HEK293T (cell line): ENCODE results near the gene PARVB.

Experiments used
- CTCF ChIA-PET: fragments of 350-600 bp; formaldehyde crosslinking; extraction: SDS; loops from one replicate; lab custom pipeline; 2021; ENCODE audit warnings: antibody characterized with exemption, inconsistent platforms; lab: Yijun Ruan, JAX
- POLR2A ChIA-PET: fragments of 350-600 bp; formaldehyde crosslinking; extraction: SDS; loops from one replicate; lab custom pipeline; 2020; ENCODE audit warnings: antibody characterized with exemption, inconsistent platforms; lab: Yijun Ruan, JAX
- DNase-seq: peaks from one replicate; pipeline ENCODE4 v3.0.0; 2012; ENCODE audit warnings: mixed read lengths; ENCODE audit errors: extremely low spot score
- ARNT ChIP-seq: fragments of 450-650 bp; IDR thresholded peaks from 2 replicates; pipeline ENCODE4 v1.6.1; 2017; ENCODE audit warnings: mild to moderate bottlenecking
- BHLHE40 ChIP-seq: fragments of 450-650 bp; IDR thresholded peaks from 2 replicates; pipeline ENCODE4 v1.6.1; 2016; ENCODE audit warnings: mild to moderate bottlenecking, moderate library complexity, borderline replicate concordance
- CTBP1 ChIP-seq: fragments of 450-650 bp; IDR thresholded peaks from 2 replicates; pipeline ENCODE4 v1.6.1; 2016; ENCODE audit warnings: borderline replicate concordance
- ELF4 ChIP-seq: fragments of 450-650 bp; IDR thresholded peaks from 2 replicates; pipeline ENCODE4 v1.6.1; 2017; ENCODE audit warnings: antibody characterized with exemption
- FOXA1 ChIP-seq: fragments of 450-650 bp; IDR thresholded peaks from 2 replicates; pipeline ENCODE4 v1.6.1; 2016; ENCODE audit warnings: mild to moderate bottlenecking
- FOXK2 ChIP-seq: fragments of 450-650 bp; IDR thresholded peaks from 2 replicates; pipeline ENCODE4 v1.6.1; 2016; ENCODE audit warnings: mild to moderate bottlenecking
- FOXM1 ChIP-seq: fragments of 450-650 bp; IDR thresholded peaks from 2 replicates; pipeline ENCODE4 v1.6.1; 2017; ENCODE audit warnings: mild to moderate bottlenecking, borderline replicate concordance
- HDGF ChIP-seq: fragments of 450-650 bp; IDR thresholded peaks from 2 replicates; pipeline ENCODE4 v1.6.1; 2017; ENCODE audit warnings: antibody characterized with exemption, borderline replicate concordance
- L3MBTL2 ChIP-seq: fragments of 450-650 bp; conservative IDR thresholded peaks from 2 replicates; pipeline ENCODE4 v1.6.1; 2016; ENCODE audit warnings: mild to moderate bottlenecking
- LEF1 ChIP-seq: fragments of 450-650 bp; IDR thresholded peaks from 2 replicates; pipeline ENCODE4 v1.6.1; 2017; ENCODE audit warnings: mild to moderate bottlenecking, borderline replicate concordance
- NFRKB ChIP-seq: fragments of 450-650 bp; IDR thresholded peaks from 2 replicates; pipeline ENCODE4 v1.6.1; 2016; ENCODE audit warnings: mild to moderate bottlenecking, moderate library complexity
- PKNOX1 ChIP-seq: fragments of 450-650 bp; IDR thresholded peaks from 2 replicates; pipeline ENCODE4 v1.6.1; 2016
- SP1 ChIP-seq: fragments of 450-650 bp; IDR thresholded peaks from 2 replicates; pipeline ENCODE4 v1.6.1; 2017
- SUZ12 ChIP-seq: fragments of 450-650 bp; IDR thresholded peaks from 2 replicates; pipeline ENCODE4 v1.6.1; 2016; ENCODE audit warnings: mild to moderate bottlenecking
- TARDBP ChIP-seq: fragments of 450-650 bp; IDR thresholded peaks from 2 replicates; pipeline ENCODE4 v1.6.1; 2016
- ZNF384 ChIP-seq: fragments of 450-650 bp; IDR thresholded peaks from 2 replicates; pipeline ENCODE4 v1.6.1; 2016

PARVB gene

GRCh38 chr22:44202261-44202789 is 178.2 kb downstream of the PARVB start:
- TF ChIP-seq ARNT (no peak), TARDBP (no peak)
- ChIA-PET POLR2A (no interaction called here), CTCF (no interaction called here)
- no peak for DNase-seq

- ChIA-PET POLR2A (no interaction called here), CTCF (no interaction called here)
- DNase-seq = no peak
Measured at GRCh38 chr22:44203203-44203602, 179.1 kb downstream of the PARVB start.

GRCh38 chr22:44204739-44205515 is 180.8 kb downstream of the PARVB start:
- ChIA-PET CTCF (no interaction called here), POLR2A (no interaction called here)
- DNase-seq = no peak
- TF ChIP-seq HDGF (no peak), CTBP1 (no peak), ZNF384 (no peak)

More at GRCh38 chr22:44203203-44203602, 179.1 kb downstream of the PARVB start:
- TF ChIP-seq ELF4 (no peak), FOXM1 (no peak), ZNF384 (no peak), SP1 (no peak), ARNT (no peak), CTBP1 (no peak), HDGF (no peak), SUZ12 (no peak), TARDBP (no peak), FOXA1 (no peak), NFRKB (no peak)

GRCh38 chr22:44205516-44206329 is 181.6 kb downstream of the PARVB start:
- TF ChIP-seq TARDBP (no peak), PKNOX1 (no peak), FOXK2 (no peak), LEF1 (no peak), BHLHE40 (no peak), CTBP1 (no peak), FOXM1 (no peak), HDGF (no peak), SUZ12 (no peak), ARNT (no peak), SP1 (no peak), FOXA1 (no peak), L3MBTL2 (no peak), ZNF384 (no peak)
- POLR2A ChIA-PET = no interaction called here
- no peak for DNase-seq
- CTCF ChIA-PET = no interaction called here

- no peak for DNase-seq
- POLR2A ChIA-PET = no interaction called here
- CTCF ChIA-PET = no interaction called here
- no peak for TF ChIP-seq NFRKB
- no peak for TF ChIP-seq PKNOX1
- no peak for TF ChIP-seq TARDBP
- no peak for TF ChIP-seq ARNT
- no peak for TF ChIP-seq CTBP1
- no peak for TF ChIP-seq SUZ12
Measured at GRCh38 chr22:44206330-44206645, 182.2 kb downstream of the PARVB start.

- CTCF ChIA-PET = no interaction called here
- no peak for TF ChIP-seq NFRKB
- no peak for TF ChIP-seq CTBP1
- no peak for TF ChIP-seq LEF1
- TF ChIP-seq BHLHE40 = no peak
- TF ChIP-seq HDGF = no peak
- no peak for TF ChIP-seq TARDBP
- TF ChIP-seq L3MBTL2 = no peak
- no peak for TF ChIP-seq FOXK2
- TF ChIP-seq SP1 = no peak
- DNase-seq = no peak
- POLR2A ChIA-PET = no interaction called here
Measured at GRCh38 chr22:44206696-44207095, 182.6 kb downstream of the PARVB start.
